Activated CD4-positive, alpha-beta T cell treated with anti-CD3 and anti-CD28 coated beads for 36 hours (primary cell): ENCODE results near the gene IGSF10. TPM values are rescaled to one million over a fixed set of nuclear protein-coding genes. Genes with fewer than 3 reads are reported as not detected.

Experiments used
- ATAC-seq: fragments of 200-7000 bp; cut with Tn5 transposase; one replicate; pipeline ENCODE4 v1.10.0; 2021; ENCODE audit warnings: mild to moderate bottlenecking, moderate library complexity
- CTCF ChIA-PET: fragments of 350-600 bp; sonication (Branson Sonifier 250); formaldehyde crosslinking; loops from one replicate; lab custom pipeline; 2021; ENCODE audit warnings: antibody characterized with exemption; lab: Charles Lee
- POLR2A ChIA-PET: fragments of 350-600 bp; sonication (Branson Sonifier 250); formaldehyde crosslinking; loops from one replicate; lab custom pipeline; 2021; ENCODE audit warnings: antibody characterized with exemption, inconsistent platforms; lab: Charles Lee
- DNase-seq: peaks from one replicate; pipeline ENCODE4 v3.0.0-alpha.2; 2020
- H3K27ac Mint-ChIP-seq: one replicate; pipeline ENCODE4 v1.8.0; 2021; ENCODE audit warnings: mixed read lengths
- H3K27me3 Mint-ChIP-seq: one replicate; pipeline ENCODE4 v1.8.0; 2021; ENCODE audit warnings: mixed read lengths
- H3K36me3 Mint-ChIP-seq: one replicate; pipeline ENCODE4 v1.8.0; 2021; ENCODE audit warnings: low read depth, mixed read lengths
- H3K4me1 Mint-ChIP-seq: one replicate; pipeline ENCODE4 v1.8.0; 2021; ENCODE audit warnings: mixed read lengths
- H3K4me3 Mint-ChIP-seq: one replicate; pipeline ENCODE4 v1.8.0; 2021; ENCODE audit warnings: mild to moderate bottlenecking, moderate library complexity, mixed read lengths
- H3K9me3 Mint-ChIP-seq: one replicate; pipeline ENCODE4 v1.8.0; 2021; ENCODE audit warnings: low read depth, mixed read lengths
- intact Hi-C, 2 experiments: fragments of 100-400 bp; cut with DNase I in 1 of 2; cut with micrococcal nuclease in 1 of 2; formaldehyde crosslinking; loops; one replicate each; pipeline versions ENCODE4 v1.14.2 to v1.15.1; 2022 to 2024; cut with DNase I, micrococcal nuclease
- total RNA-seq, 2 experiments: library from RNA; stranded (reverse); gene quantifications; one replicate each; pipeline ENCODE4 v1.2.3, GENCODE V29; 2021

The IGSF10 gene
- total RNA-seq, 2 experiments from 2014 or later: not detected

DNA sequence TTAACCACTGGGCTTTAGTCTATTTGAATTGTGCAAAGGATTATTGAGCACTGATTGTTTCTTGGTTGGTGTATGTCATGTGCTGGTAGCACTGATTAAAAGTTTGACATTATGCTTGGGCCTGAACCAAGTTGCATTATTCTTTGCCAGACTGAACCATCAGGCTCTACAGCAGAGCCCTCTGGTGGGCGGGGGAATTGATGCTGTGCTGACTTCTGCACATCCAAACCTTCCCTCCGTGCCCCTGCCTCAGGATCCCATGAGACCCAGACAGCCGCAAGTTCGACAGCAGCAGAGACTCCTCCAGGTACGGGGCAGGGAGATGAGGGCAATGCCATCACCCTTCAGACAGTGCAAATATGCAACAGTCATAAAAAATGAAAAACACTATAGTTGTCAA is 47.9 kb downstream of the IGSF10 start:
- H3K36me3 Mint-ChIP-seq: no peaks in the 10 kb centered on the region
- no peaks in the 10 kb centered on the region for H3K27me3 Mint-ChIP-seq
- H3K9me3 Mint-ChIP-seq: no peaks in the 10 kb centered on the region
- CTCF ChIA-PET: no interaction called here
- POLR2A ChIA-PET: no interaction called here
- no peak overlapping the region for H3K27ac Mint-ChIP-seq
- DNase-seq (no peak), ATAC-seq (no peak)
- intact Hi-C loops: no loop called here
- no peak overlapping the region for H3K4me3 Mint-ChIP-seq
- H3K4me1 Mint-ChIP-seq: no peaks in the 10 kb centered on the region

Other genes with a start within 250 kb of the IGSF10 start
- gene P2RY14, start 182.5 kb downstream of the IGSF10 start, total RNA-seq: under 1 TPM; 0.16 to 0.25 TPM
- gene GPR87, start 144.2 kb downstream of the IGSF10 start, total RNA-seq: 1 to 10 TPM; 2.3 to 2.5 TPM
- gene P2RY13, start 131.5 kb downstream of the IGSF10 start, total RNA-seq: not detected
- not detected for gene P2RY12, start 76.3 kb downstream of the IGSF10 start, total RNA-seq